NCI-H345 treated with DMSO at 0.1 percent for 48 hours (cell line): ENCODE data around the gene ATXN7L1.

Experiments
- DNase-seq: peaks from one replicate; lab custom pipeline; 2025; ENCODE audit not compliant: unreplicated experiment; lab: John Stamatoyannopoulos, UW

The ATXN7L1 gene

GRCh38 chr7:105779856-105780780 is 96.3 kb downstream of the ATXN7L1 start:
- peak; percentile 20 for DNase-seq

- DNase-seq, result no peak
Measured at GRCh38 chr7:105778956-105779355, 97.4 kb downstream of the ATXN7L1 start.

GRCh38 chr7:105776986-105777910 is 99.2 kb downstream of the ATXN7L1 start:
- no peak for DNase-seq

- no peak for DNase-seq
Measured at GRCh38 chr7:105776068-105776790, 100.2 kb downstream of the ATXN7L1 start.

GRCh38 chr7:105775580-105775979 is 100.8 kb downstream of the ATXN7L1 start:
- no peak for DNase-seq

- DNase-seq, result no peak
Measured at GRCh38 chr7:105773030-105773460, 103.4 kb downstream of the ATXN7L1 start.

- no peak for DNase-seq
Measured at GRCh38 chr7:105769901-105770628, 106.3 kb downstream of the ATXN7L1 start.

- DNase-seq, result no peak
Measured at GRCh38 chr7:105768898-105769507, 107.4 kb downstream of the ATXN7L1 start.

- no peak for DNase-seq
Measured at GRCh38 chr7:105768117-105768516, 108.3 kb downstream of the ATXN7L1 start.

- no peak for DNase-seq
Measured at GRCh38 chr7:105766421-105767073, 109.9 kb downstream of the ATXN7L1 start.

- no peak for DNase-seq
Measured at GRCh38 chr7:105765846-105766245, 110.6 kb downstream of the ATXN7L1 start.

- no peak for DNase-seq
Measured at GRCh38 chr7:105764506-105764905, 111.9 kb downstream of the ATXN7L1 start.

GRCh38 chr7:105760551-105761447 is 115.6 kb downstream of the ATXN7L1 start:
- DNase-seq, result no peak

GRCh38 chr7:105759670-105760550 is 116.5 kb downstream of the ATXN7L1 start:
- peak; percentile 38 for DNase-seq

GRCh38 chr7:105756367-105756766 is 120.0 kb downstream of the ATXN7L1 start:
- no peak for DNase-seq

GRCh38 chr7:105752671-105753275 is 123.6 kb downstream of the ATXN7L1 start:
- no peak for DNase-seq

- no peak for DNase-seq
Measured at GRCh38 chr7:105751054-105751453, 125.3 kb downstream of the ATXN7L1 start.
